CD4-positive, alpha-beta memory T cell (primary cell): ENCODE measurements around the gene OR52A5. TPM values are rescaled to one million over a fixed set of nuclear protein-coding genes. Genes with fewer than 3 reads are reported as not detected.

ENCODE experiments used
- CTCF ChIA-PET: fragments of 350-600 bp; sonication (Branson Sonifier 250); formaldehyde crosslinking; loops from one replicate; lab custom pipeline; 2021; ENCODE audit warnings: inconsistent platforms; ENCODE audit not compliant: partially characterized antibody; lab: Charles Lee
- POLR2A ChIA-PET: fragments of 350-600 bp; sonication (Branson Sonifier 250); formaldehyde crosslinking; loops from one replicate; lab custom pipeline; 2021; ENCODE audit not compliant: partially characterized antibody; lab: Charles Lee
- DNase-seq, 5 donors: peaks; one replicate each; pipeline versions ENCODE4 v3.0.0 to v3.0.0-alpha.2; 2020 to 2022; ENCODE audit warnings: mixed read lengths in 1 of 5
- H3K27ac ChIP-seq: one replicate; pipeline ENCODE4 v1.7.0; 2013; ENCODE audit warnings: low read depth, low read length
- H3K27me3 ChIP-seq: 2 replicates; pipeline ENCODE4 v1.7.0; 2013; ENCODE audit warnings: mild to moderate bottlenecking, low read length, moderate library complexity; ENCODE audit not compliant: insufficient read depth
- H3K36me3 ChIP-seq: 2 replicates; pipeline ENCODE4 v1.7.0; 2013; ENCODE audit warnings: mild to moderate bottlenecking, low read length, moderate library complexity; ENCODE audit not compliant: insufficient read depth
- H3K4me1 ChIP-seq: 2 replicates; pipeline ENCODE4 v1.7.0; 2013; ENCODE audit warnings: mild to moderate bottlenecking, low read length, moderate library complexity; ENCODE audit not compliant: insufficient read depth
- H3K4me3 ChIP-seq, 2 donors: one replicate each; pipeline ENCODE4 v1.7.0; 2013; ENCODE audit warnings: low read length in 2 of 2, mild to moderate bottlenecking in 1 of 2
- H3K9me3 ChIP-seq, 2 donors: one replicate each; pipeline ENCODE4 v1.7.0; 2013; ENCODE audit warnings: low read length in 2 of 2, control low read depth in 1 of 2; ENCODE audit not compliant: control insufficient read depth in 1 of 2
- H3K27ac Mint-ChIP-seq, 7 donors: one replicate each; pipeline ENCODE4 v1.8.0; 2020 to 2021; ENCODE audit warnings: mixed read lengths in 7 of 7, mild to moderate bottlenecking in 6 of 7, inconsistent platforms in 3 of 7, moderate library complexity in 3 of 7
- H3K27me3 Mint-ChIP-seq, 2 donors: one replicate each; pipeline ENCODE4 v1.8.0; 2020 to 2021; ENCODE audit warnings: mixed read lengths in 2 of 2
- H3K36me3 Mint-ChIP-seq, 2 donors: one replicate each; pipeline ENCODE4 v1.8.0; 2020 to 2021; ENCODE audit warnings: mixed read lengths in 2 of 2, inconsistent platforms in 1 of 2, mild to moderate bottlenecking in 1 of 2
- H3K4me1 Mint-ChIP-seq, 4 donors: one replicate each; pipeline ENCODE4 v1.8.0; 2020 to 2021; ENCODE audit warnings: mixed read lengths in 4 of 4, mild to moderate bottlenecking in 1 of 4
- H3K4me3 Mint-ChIP-seq, 8 donors: one replicate each; pipeline ENCODE4 v1.8.0; 2020 to 2021; ENCODE audit warnings: mixed read lengths in 8 of 8, mild to moderate bottlenecking in 7 of 8, moderate library complexity in 6 of 8, inconsistent platforms in 3 of 8
- H3K9me3 Mint-ChIP-seq, 8 donors: one replicate each; pipeline ENCODE4 v1.8.0; 2020 to 2021; ENCODE audit warnings: mixed read lengths in 8 of 8, mild to moderate bottlenecking in 5 of 8, inconsistent platforms in 3 of 8, moderate library complexity in 1 of 8
- intact Hi-C: fragments of 100-400 bp; cut with micrococcal nuclease; formaldehyde crosslinking; loops from one replicate; pipeline ENCODE4 v1.15.1; 2023
- polyA plus RNA-seq, 2 donors: library from polyadenylated mRNA; unstranded; fragments of 300-500 nt; fragmentation: Illumina TruSeq; gene quantifications; one replicate each; pipeline ENCODE4 v1.2.3, GENCODE V29; 2021
- total RNA-seq, 2 experiments: library from RNA; stranded (reverse); gene quantifications; one replicate each; pipeline ENCODE4 v1.2.3, GENCODE V29; 2021

The OR52A5 gene
- total and polyA plus RNA-seq, 4 experiments from 2014 or later, result not detected

DNA sequence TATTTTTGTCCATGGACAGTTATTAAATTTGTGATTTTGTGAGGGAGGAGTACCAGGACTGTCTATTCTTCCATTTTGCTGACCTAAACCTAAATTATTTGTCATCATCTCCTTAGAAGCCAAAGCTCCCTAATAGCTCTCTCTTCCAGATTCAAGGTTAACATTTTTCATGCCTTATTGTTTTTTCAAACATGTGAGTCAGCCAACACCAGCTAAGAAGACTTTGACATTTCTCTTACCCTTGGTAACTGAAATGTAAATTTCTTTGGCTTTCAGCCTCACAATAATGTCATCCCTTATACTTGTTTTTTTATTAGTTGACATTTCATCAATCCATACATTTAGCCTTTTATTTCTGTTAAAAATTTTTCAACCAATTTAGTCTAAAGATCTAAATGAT, 49.6 kb downstream of the OR52A5 start:
- intact Hi-C loops, result no loop called here
- no peak overlapping the region for H3K4me3 ChIP-seq
- DNase-seq, result no peak
- no peak overlapping the region for H3K27ac Mint-ChIP-seq
- no peaks in the 10 kb centered on the region for H3K27me3 ChIP-seq
- peaks cover 0 to 1% (median 0%) of the 10 kb centered on the region in 8 donors for H3K9me3 Mint-ChIP-seq
- no peaks in the 10 kb centered on the region for H3K27me3 Mint-ChIP-seq
- H3K4me1 ChIP-seq, result no peaks in the 10 kb centered on the region
- CTCF ChIA-PET, result no interaction called here
- no peaks in the 10 kb centered on the region for H3K36me3 Mint-ChIP-seq
- H3K4me1 Mint-ChIP-seq, result no peaks in the 10 kb centered on the region
- no peak overlapping the region for H3K4me3 Mint-ChIP-seq
- H3K36me3 ChIP-seq, result no peaks in the 10 kb centered on the region
- POLR2A ChIA-PET, result no interaction called here
- no peak overlapping the region for H3K27ac ChIP-seq
- no peaks in the 10 kb centered on the region for H3K9me3 ChIP-seq

- H3K27me3 ChIP-seq, result no peaks in the 10 kb centered on the region
- no peak for DNase-seq
- H3K4me1 Mint-ChIP-seq, result no peaks in the 10 kb centered on the region
- no peaks in the 10 kb centered on the region for H3K9me3 ChIP-seq
- ChIA-PET CTCF (no interaction called here), POLR2A (no interaction called here)
- no peak overlapping the region for H3K27ac ChIP-seq
- H3K27ac Mint-ChIP-seq, result no peak overlapping the region
- H3K9me3 Mint-ChIP-seq, result no peaks in the 10 kb centered on the region
- no peaks in the 10 kb centered on the region for H3K36me3 ChIP-seq
- intact Hi-C loops, result no loop called here
- no peaks in the 10 kb centered on the region for H3K4me1 ChIP-seq
- H3K27me3 Mint-ChIP-seq, result peaks cover 0 to 2% of the 10 kb centered on the region in 2 donors
- H3K36me3 Mint-ChIP-seq, result no peaks in the 10 kb centered on the region
- no peak overlapping the region for H3K4me3 ChIP-seq
- H3K4me3 Mint-ChIP-seq, result no peak overlapping the region
Measured at GRCh38 chr11:5083602-5084001, 54.6 kb downstream of the OR52A5 start.

DNA sequence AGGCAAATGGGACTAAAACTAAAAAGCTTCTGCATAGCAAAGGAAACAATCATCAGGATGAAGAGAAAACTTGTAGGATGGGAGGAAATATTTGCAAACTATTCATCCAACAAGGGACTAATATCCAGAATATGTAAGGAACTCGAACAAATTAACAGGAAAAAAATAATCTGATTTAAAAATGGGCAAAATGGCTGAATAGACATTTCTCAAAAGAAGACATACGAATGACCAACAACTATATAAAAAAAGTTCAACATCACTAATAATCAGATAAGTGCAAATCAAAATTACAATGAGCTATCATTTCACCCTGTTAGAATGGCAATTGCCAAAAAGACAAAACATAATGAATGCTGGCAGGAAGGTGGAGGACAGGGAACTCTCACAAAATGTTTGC, 56.8 kb downstream of the OR52A5 start:
- no peaks in the 10 kb centered on the region for H3K36me3 ChIP-seq
- H3K9me3 ChIP-seq, result no peaks in the 10 kb centered on the region
- H3K36me3 Mint-ChIP-seq, result no peaks in the 10 kb centered on the region
- peaks cover 0 to 2% of the 10 kb centered on the region in 2 donors for H3K27me3 Mint-ChIP-seq
- no peak overlapping the region for H3K4me3 ChIP-seq
- H3K27ac ChIP-seq, result no peak overlapping the region
- H3K27me3 ChIP-seq, result no peaks in the 10 kb centered on the region
- H3K4me1 ChIP-seq, result no peaks in the 10 kb centered on the region
- H3K4me1 Mint-ChIP-seq, result no peaks in the 10 kb centered on the region
- intact Hi-C loops, result no loop called here
- ChIA-PET CTCF (no interaction called here), POLR2A (no interaction called here)
- no peak overlapping the region for H3K4me3 Mint-ChIP-seq
- no peak for DNase-seq
- no peaks in the 10 kb centered on the region for H3K9me3 Mint-ChIP-seq
- H3K27ac Mint-ChIP-seq, result no peak overlapping the region

Other genes with a start within 250 kb of the OR52A5 start
- not detected for gene OR51A7, start 234.6 kb downstream of the OR52A5 start, total RNA-seq
- not detected for gene OR51A7, start 234.6 kb downstream of the OR52A5 start, polyA plus RNA-seq
- not detected for gene OR51G2, start 219.0 kb downstream of the OR52A5 start, total RNA-seq
- gene OR51G2, start 219.0 kb downstream of the OR52A5 start, polyA plus RNA-seq, result not detected
- gene OR51G1, start 214.0 kb downstream of the OR52A5 start, total RNA-seq, result not detected
- gene OR51G1, start 214.0 kb downstream of the OR52A5 start, polyA plus RNA-seq, result not detected
- gene OR51A4, start 190.8 kb downstream of the OR52A5 start, total RNA-seq, result not detected
- gene OR51A4, start 190.8 kb downstream of the OR52A5 start, polyA plus RNA-seq, result not detected
- not detected for gene OR51A2, start 182.6 kb downstream of the OR52A5 start, total RNA-seq
- not detected for gene OR51A2, start 182.6 kb downstream of the OR52A5 start, polyA plus RNA-seq
- gene OR51L1, start 143.5 kb downstream of the OR52A5 start, total RNA-seq, result not detected
- gene OR51L1, start 143.5 kb downstream of the OR52A5 start, polyA plus RNA-seq, result not detected
- gene OR52J3, start 91.8 kb downstream of the OR52A5 start, total RNA-seq, result not detected
- gene OR52J3, start 91.8 kb downstream of the OR52A5 start, polyA plus RNA-seq, result not detected
- gene OR52E2, start 78.7 kb downstream of the OR52A5 start, total RNA-seq, result not detected
- not detected for gene OR52E2, start 78.7 kb downstream of the OR52A5 start, polyA plus RNA-seq
- gene OR52E1, start 68.8 kb downstream of the OR52A5 start, total RNA-seq, result not detected
- not detected for gene OR52E1, start 68.8 kb downstream of the OR52A5 start, polyA plus RNA-seq
- not detected for gene OR52A1, start 16.4 kb upstream of the OR52A5 start, total RNA-seq
- not detected for gene OR52A1, start 16.4 kb upstream of the OR52A5 start, polyA plus RNA-seq
- gene OR51V1, start 62.3 kb upstream of the OR52A5 start, total RNA-seq, result not detected
- not detected for gene OR51V1, start 62.3 kb upstream of the OR52A5 start, polyA plus RNA-seq
- under 1 TPM in 1 of 2 experiments, not detected in 1; 0.61 TPM for gene HBB, start 88.7 kb upstream of the OR52A5 start, total RNA-seq
- under 1 TPM; 0.46 to 0.89 TPM for gene HBB, start 88.7 kb upstream of the OR52A5 start, polyA plus RNA-seq
- gene HBD, start 96.1 kb upstream of the OR52A5 start, total RNA-seq, result not detected
- gene HBD, start 96.1 kb upstream of the OR52A5 start, polyA plus RNA-seq, result not detected
- gene HBG1, start 111.5 kb upstream of the OR52A5 start, total RNA-seq, result not detected
- not detected for gene HBG1, start 111.5 kb upstream of the OR52A5 start, polyA plus RNA-seq
- gene HBG2, start 116.4 kb upstream of the OR52A5 start, total RNA-seq, result not detected
- not detected for gene HBG2, start 116.4 kb upstream of the OR52A5 start, polyA plus RNA-seq
- not detected for gene HBE1, start 131.6 kb upstream of the OR52A5 start, total RNA-seq
- gene HBE1, start 131.6 kb upstream of the OR52A5 start, polyA plus RNA-seq, result not detected
- not detected for gene OR51B4, start 163.6 kb upstream of the OR52A5 start, total RNA-seq
- gene OR51B4, start 163.6 kb upstream of the OR52A5 start, polyA plus RNA-seq, result not detected
- gene OR51B2, start 185.9 kb upstream of the OR52A5 start, total RNA-seq, result not detected
- gene OR51B2, start 185.9 kb upstream of the OR52A5 start, polyA plus RNA-seq, result not detected
- gene OR51B5, start 205.2 kb upstream of the OR52A5 start, total RNA-seq, result not detected
- gene OR51B5, start 205.2 kb upstream of the OR52A5 start, polyA plus RNA-seq, result not detected
- not detected for gene OR51B6, start 213.2 kb upstream of the OR52A5 start, total RNA-seq
- not detected for gene OR51B6, start 213.2 kb upstream of the OR52A5 start, polyA plus RNA-seq
- gene OR51M1, start 245.5 kb upstream of the OR52A5 start, total RNA-seq, result not detected
- gene OR51M1, start 245.5 kb upstream of the OR52A5 start, polyA plus RNA-seq, result not detected